Panc1 (cell line): ENCODE measurements around the gene ITSN2. TPM values are rescaled to one million over a fixed set of nuclear protein-coding genes. Genes with fewer than 3 reads are reported as not detected.

Experiments
- ATAC-seq: fragments of 200-7000 bp; cut with Tn5 transposase; 2 replicates; pipeline ENCODE4 v1.9.1; 2020; ENCODE audit warnings: mild to moderate bottlenecking, moderate library complexity
- BruUV-seq: library from RNA; stranded (reverse); fragments of 400-500 nt; replicated peaks from 2 replicates; lab custom pipeline; 2021; lab: Mats Ljungman, UMichigan
- CTCF ChIA-PET: fragments of 300-600 bp; sonication (Branson Sonifier 250); formaldehyde crosslinking; loops from one replicate; lab custom pipeline; 2022; ENCODE audit warnings: antibody characterized with exemption; lab: Charles Lee
- POLR2A ChIA-PET: fragments of 300-600 bp; sonication (Branson Sonifier 250); formaldehyde crosslinking; loops from one replicate; lab custom pipeline; 2022; ENCODE audit warnings: antibody characterized with exemption; lab: Charles Lee
- DNase-seq: peaks from one replicate; pipeline ENCODE4 v3.0.0-alpha.2; 2010; ENCODE audit warnings: low read depth, low spot score
- H3K27ac ChIP-seq: 2 replicates; pipeline ENCODE4 v1.5.1; 2011; ENCODE audit warnings: mild to moderate bottlenecking, low read length, inconsistent platforms
- H3K27me3 ChIP-seq: fragments of 200-500 bp; sonication (Bioruptor generic); 2 replicates; pipeline ENCODE4 v1.6.0; 2014; ENCODE audit warnings: low read length, inconsistent platforms; ENCODE audit not compliant: control insufficient read depth, insufficient read depth
- H3K36me3 ChIP-seq: fragments of 200-500 bp; sonication (Bioruptor generic); 2 replicates; pipeline ENCODE4 v1.5.1; 2014; ENCODE audit warnings: inconsistent platforms, mild to moderate bottlenecking, low read length, moderate library complexity; ENCODE audit not compliant: control insufficient read depth, insufficient read depth
- H3K4me1 ChIP-seq: 2 replicates; pipeline ENCODE4 v1.5.1; 2011; ENCODE audit warnings: inconsistent platforms, mild to moderate bottlenecking, low read length, moderate library complexity; ENCODE audit not compliant: control insufficient read depth, insufficient read depth
- H3K4me3 ChIP-seq, 2 experiments: 2 replicates each; pipeline ENCODE4 v1.5.1; 2011 to 2012; ENCODE audit warnings: low read depth in 2 of 2, low read length in 2 of 2, mild to moderate bottlenecking in 2 of 2, inconsistent platforms in 1 of 2, moderate library complexity in 1 of 2
- H3K9me3 ChIP-seq: fragments of 200-500 bp; sonication (Bioruptor generic); 2 replicates; pipeline ENCODE4 v1.5.1; 2014; ENCODE audit warnings: low read depth, mild to moderate bottlenecking, inconsistent platforms, low read length, moderate library complexity; ENCODE audit not compliant: control insufficient read depth, insufficient read depth
- POLR2AphosphoS5 ChIP-seq: IDR thresholded peaks from 2 replicates; pipeline ENCODE4 v1.6.1; 2012; ENCODE audit warnings: mild to moderate bottlenecking, low read depth, low read length, moderate library complexity
- SIN3A ChIP-seq: IDR thresholded peaks from 2 replicates; pipeline ENCODE4 v1.6.1; 2012; ENCODE audit warnings: low read depth, mild to moderate bottlenecking, low read length, moderate library complexity, borderline replicate concordance; ENCODE audit not compliant: insufficient read depth
- TCF7L2 ChIP-seq: IDR thresholded peaks from 2 replicates; pipeline ENCODE4 v1.6.1; 2011; ENCODE audit warnings: mild to moderate bottlenecking, low read depth, low read length, inconsistent platforms
- in situ Hi-C: cut with HindIII; loops from 2 replicates; pipeline ENCODE4 v1.10.0; 2016; ENCODE audit warnings: low sequenced_read_pairs, low pct_unique_long_range_greater_than_20kb
- intact Hi-C: fragments of 100-400 bp; cut with micrococcal nuclease; formaldehyde crosslinking; loops from one replicate; pipeline ENCODE4 v1.10.0; 2022; ENCODE audit not compliant: unreplicated experiment
- total RNA-seq: library from RNA; stranded (reverse); gene quantifications from one replicate; pipeline ENCODE4 v1.2.1, GENCODE V29; 2021; ENCODE audit not compliant: unreplicated experiment
- TF ChIP-seq, protein P1 (sequence below), 2 experiments: IDR thresholded peaks; 2 replicates each; pipeline ENCODE4 v1.6.1; 2011 to 2012; ENCODE audit warnings: low read depth in 2 of 2, control low read depth in 1 of 2, low read length in 1 of 2, mild to moderate bottlenecking in 1 of 2, moderate library complexity in 1 of 2; ENCODE audit not compliant: insufficient read depth in 1 of 2
- TF ChIP-seq, protein P2 (sequence below): fragments of 450-650 bp; IDR thresholded peaks from 2 replicates; pipeline ENCODE4 v1.5.1; 2017; ENCODE audit warnings: mild to moderate bottlenecking

Gene ITSN2
- total RNA-seq, 1 experiment from 2014 or later, result 57.7 TPM

DNA sequence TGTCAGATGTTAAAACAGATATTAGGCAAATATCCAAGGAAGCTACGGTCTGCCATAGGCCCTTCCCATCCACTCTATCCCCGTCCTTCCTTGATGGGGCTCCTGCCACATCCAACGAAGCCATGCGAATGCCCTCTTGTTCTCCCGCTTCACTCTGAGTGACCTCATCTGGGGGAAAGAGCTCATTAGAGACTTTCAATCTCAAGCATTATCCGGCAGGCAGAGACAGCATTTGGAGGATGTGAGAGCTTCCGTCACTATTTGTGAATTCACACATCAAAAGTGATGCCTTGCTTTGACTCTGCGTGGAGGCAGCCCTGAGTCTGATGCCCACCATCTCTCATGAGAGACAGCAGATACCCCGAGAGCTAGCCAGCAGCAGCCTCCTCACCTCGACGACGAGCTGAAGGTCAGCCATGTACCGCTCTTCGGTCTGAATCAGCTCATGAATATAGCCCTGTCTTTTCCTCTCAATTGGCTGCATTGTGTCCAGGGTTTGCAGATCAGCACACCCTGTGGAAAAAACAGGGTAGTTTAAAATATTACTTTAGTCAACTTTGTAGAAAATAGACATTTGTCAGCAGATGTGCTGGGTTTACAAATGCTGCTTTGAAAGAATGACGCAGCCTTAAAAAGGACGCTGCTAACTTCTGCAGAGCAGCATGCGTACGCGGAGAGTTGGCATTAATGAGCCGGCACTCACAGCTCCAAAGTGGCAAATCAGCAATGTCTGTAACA is 139.6 kb downstream of the ITSN2 start:
- H3K4me1 ChIP-seq, result no peaks in the 10 kb centered on the region
- BruUV-seq, result no TSS peak
- H3K27ac ChIP-seq, result no peak overlapping the region
- H3K36me3 ChIP-seq, result no peaks in the 10 kb centered on the region
- TF ChIP-seq, protein P1, sequence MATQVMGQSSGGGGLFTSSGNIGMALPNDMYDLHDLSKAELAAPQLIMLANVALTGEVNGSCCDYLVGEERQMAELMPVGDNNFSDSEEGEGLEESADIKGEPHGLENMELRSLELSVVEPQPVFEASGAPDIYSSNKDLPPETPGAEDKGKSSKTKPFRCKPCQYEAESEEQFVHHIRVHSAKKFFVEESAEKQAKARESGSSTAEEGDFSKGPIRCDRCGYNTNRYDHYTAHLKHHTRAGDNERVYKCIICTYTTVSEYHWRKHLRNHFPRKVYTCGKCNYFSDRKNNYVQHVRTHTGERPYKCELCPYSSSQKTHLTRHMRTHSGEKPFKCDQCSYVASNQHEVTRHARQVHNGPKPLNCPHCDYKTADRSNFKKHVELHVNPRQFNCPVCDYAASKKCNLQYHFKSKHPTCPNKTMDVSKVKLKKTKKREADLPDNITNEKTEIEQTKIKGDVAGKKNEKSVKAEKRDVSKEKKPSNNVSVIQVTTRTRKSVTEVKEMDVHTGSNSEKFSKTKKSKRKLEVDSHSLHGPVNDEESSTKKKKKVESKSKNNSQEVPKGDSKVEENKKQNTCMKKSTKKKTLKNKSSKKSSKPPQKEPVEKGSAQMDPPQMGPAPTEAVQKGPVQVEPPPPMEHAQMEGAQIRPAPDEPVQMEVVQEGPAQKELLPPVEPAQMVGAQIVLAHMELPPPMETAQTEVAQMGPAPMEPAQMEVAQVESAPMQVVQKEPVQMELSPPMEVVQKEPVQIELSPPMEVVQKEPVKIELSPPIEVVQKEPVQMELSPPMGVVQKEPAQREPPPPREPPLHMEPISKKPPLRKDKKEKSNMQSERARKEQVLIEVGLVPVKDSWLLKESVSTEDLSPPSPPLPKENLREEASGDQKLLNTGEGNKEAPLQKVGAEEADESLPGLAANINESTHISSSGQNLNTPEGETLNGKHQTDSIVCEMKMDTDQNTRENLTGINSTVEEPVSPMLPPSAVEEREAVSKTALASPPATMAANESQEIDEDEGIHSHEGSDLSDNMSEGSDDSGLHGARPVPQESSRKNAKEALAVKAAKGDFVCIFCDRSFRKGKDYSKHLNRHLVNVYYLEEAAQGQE (IDR thresholded peaks at IDR 0.05; ENCODE audit: insufficient read depth in 1 of 2, low read depth in 2 of 2, low read length in 1 of 2), result no peak
- TF ChIP-seq POLR2AphosphoS5, result no peak
- intact Hi-C loops, result no loop called here
- ChIA-PET CTCF (no interaction called here), POLR2A (no interaction called here)
- DNase-seq (no peak), ATAC-seq (no peak)
- H3K27me3 ChIP-seq, result no peaks in the 10 kb centered on the region
- H3K4me3 ChIP-seq, result no peak overlapping the region
- in situ Hi-C loops, result no loop called here
- no peaks in the 10 kb centered on the region for H3K9me3 ChIP-seq

DNA sequence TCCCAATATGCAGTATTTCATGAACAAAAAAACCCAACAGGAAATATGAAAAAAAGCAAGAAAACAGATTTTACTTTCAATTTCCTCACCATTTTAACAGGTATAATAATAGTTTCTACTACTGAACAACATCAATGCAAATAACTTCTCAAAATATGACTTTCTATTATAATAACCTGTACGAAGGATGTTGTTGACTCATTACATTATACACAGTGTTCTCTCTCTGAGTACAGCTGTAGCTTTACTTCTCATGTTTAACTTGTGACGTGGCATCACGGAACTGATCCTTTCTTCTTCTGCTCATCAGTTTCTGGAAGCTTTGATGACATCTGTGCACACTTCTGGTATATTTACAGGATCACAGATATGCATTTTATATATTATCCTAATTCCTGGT is 145.5 kb downstream of the ITSN2 start:
- TF ChIP-seq, protein P2, sequence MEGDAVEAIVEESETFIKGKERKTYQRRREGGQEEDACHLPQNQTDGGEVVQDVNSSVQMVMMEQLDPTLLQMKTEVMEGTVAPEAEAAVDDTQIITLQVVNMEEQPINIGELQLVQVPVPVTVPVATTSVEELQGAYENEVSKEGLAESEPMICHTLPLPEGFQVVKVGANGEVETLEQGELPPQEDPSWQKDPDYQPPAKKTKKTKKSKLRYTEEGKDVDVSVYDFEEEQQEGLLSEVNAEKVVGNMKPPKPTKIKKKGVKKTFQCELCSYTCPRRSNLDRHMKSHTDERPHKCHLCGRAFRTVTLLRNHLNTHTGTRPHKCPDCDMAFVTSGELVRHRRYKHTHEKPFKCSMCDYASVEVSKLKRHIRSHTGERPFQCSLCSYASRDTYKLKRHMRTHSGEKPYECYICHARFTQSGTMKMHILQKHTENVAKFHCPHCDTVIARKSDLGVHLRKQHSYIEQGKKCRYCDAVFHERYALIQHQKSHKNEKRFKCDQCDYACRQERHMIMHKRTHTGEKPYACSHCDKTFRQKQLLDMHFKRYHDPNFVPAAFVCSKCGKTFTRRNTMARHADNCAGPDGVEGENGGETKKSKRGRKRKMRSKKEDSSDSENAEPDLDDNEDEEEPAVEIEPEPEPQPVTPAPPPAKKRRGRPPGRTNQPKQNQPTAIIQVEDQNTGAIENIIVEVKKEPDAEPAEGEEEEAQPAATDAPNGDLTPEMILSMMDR, result no peak
- TF ChIP-seq SIN3A (no peak), POLR2AphosphoS5 (no peak), TCF7L2 (no peak)
- TF ChIP-seq, protein P1 (IDR thresholded peaks at IDR 0.05; ENCODE audit: insufficient read depth in 1 of 2, low read depth in 2 of 2, low read length in 1 of 2), result no peak
- Histone ChIP-seq H3K4me3 (no peak overlapping the region), H3K9me3 (no peaks in the 10 kb centered on the region), H3K4me1 (no peaks in the 10 kb centered on the region), H3K27me3 (no peaks in the 10 kb centered on the region), H3K27ac (no peak overlapping the region), H3K36me3 (peaks cover 2% of the 10 kb centered on the region; the same call in 1 of the 2 replicates)
- DNase-seq (no peak), ATAC-seq (no peak)
- ChIA-PET CTCF (no interaction called here), POLR2A (interaction anchor here (0.5 kb wide), 1 partner anchor 755 kb away, joined by 5 read pairs; no protein-coding TSS in a partner anchor)
- in situ Hi-C loops, result no loop called here
- intact Hi-C loops, result no loop called here
- no TSS peak for BruUV-seq
